CD14-positive monocyte (primary cell): ENCODE data around the gene RBM17. TPM values are rescaled to one million over a fixed set of nuclear protein-coding genes. Genes with fewer than 3 reads are reported as not detected.

Experiments used
- DNase-seq, 3 donors: peaks; one replicate each; pipeline ENCODE4 v3.0.0-alpha.2; 2011 to 2022
- H2AFZ ChIP-seq: 2 replicates; pipeline ENCODE4 v1.6.0; 2012; ENCODE audit warnings: mild to moderate bottlenecking, low read depth, low read length, inconsistent platforms; ENCODE audit not compliant: insufficient read depth, poor library complexity, severe bottlenecking
- H3K27ac ChIP-seq, 2 donors: 1 replicate in 1 of 2; 2 replicates in 1 of 2; pipeline ENCODE4 v1.5.1; 2012 to 2013; ENCODE audit warnings: low read length in 2 of 2, control low read depth in 1 of 2, inconsistent platforms in 1 of 2, low read depth in 1 of 2, mild to moderate bottlenecking in 1 of 2
- H3K27me3 ChIP-seq, 2 donors: one replicate each; pipeline versions ENCODE4 v1.6.0 to v1.6.1; 2011 to 2013; ENCODE audit warnings: low read length in 2 of 2; ENCODE audit not compliant: control insufficient read depth in 2 of 2, insufficient read depth in 2 of 2
- H3K36me3 ChIP-seq, 2 donors: replicated peaks in 1 of 2; 1 replicate in 1 of 2; 2 replicates in 1 of 2; pipeline versions ENCODE4 v1.5.1 to v1.6.1; 2012 to 2013; ENCODE audit warnings: low read length in 2 of 2, control low read depth in 1 of 2, inconsistent platforms in 1 of 2, mild to moderate bottlenecking in 1 of 2; ENCODE audit not compliant: insufficient read depth in 2 of 2, control insufficient read depth in 1 of 2
- H3K4me1 ChIP-seq, 2 donors: 1 replicate in 1 of 2; 2 replicates in 1 of 2; pipeline versions ENCODE4 v1.5.1 to v1.6.1; 2012 to 2013; ENCODE audit warnings: low read length in 2 of 2, control low read depth in 1 of 2, inconsistent platforms in 1 of 2, mild to moderate bottlenecking in 1 of 2, moderate library complexity in 1 of 2; ENCODE audit not compliant: insufficient read depth in 2 of 2, control insufficient read depth in 1 of 2
- H3K4me2 ChIP-seq: replicated peaks from 2 replicates; pipeline ENCODE3; 2012; ENCODE audit warnings: low read length, moderate library complexity, mild to moderate bottlenecking; ENCODE audit not compliant: poor library complexity, severe bottlenecking; ENCODE audit errors: extremely low read depth
- H3K4me3 ChIP-seq, 3 experiments: fragments of 200-600 bp in 1 of 3; sonication (generic) in 1 of 3; replicated peaks in 1 of 3; 1 replicate in 2 of 3; 2 replicates in 1 of 3; pipeline ENCODE4 v1.5.1; 2011 to 2013; ENCODE audit warnings: low read length in 3 of 3, mild to moderate bottlenecking in 3 of 3, control low read depth in 2 of 3, low read depth in 2 of 3, inconsistent platforms in 1 of 3, moderate library complexity in 1 of 3
- H3K79me2 ChIP-seq: 2 replicates; pipeline ENCODE4 v1.6.0; 2012; ENCODE audit warnings: mild to moderate bottlenecking, control low read depth, inconsistent platforms, low read length, moderate library complexity; ENCODE audit not compliant: insufficient read depth
- H3K9ac ChIP-seq: 2 replicates; pipeline ENCODE4 v1.6.0; 2017; ENCODE audit warnings: low read length, mild to moderate bottlenecking; ENCODE audit not compliant: insufficient read depth, poor library complexity, severe bottlenecking
- H3K9me3 ChIP-seq, 2 donors: replicated peaks in 1 of 2; 1 replicate in 1 of 2; 2 replicates in 1 of 2; pipeline versions ENCODE4 v1.5.1 to v1.6.1; 2012 to 2013; ENCODE audit warnings: low read length in 2 of 2, control low read depth in 1 of 2; ENCODE audit not compliant: control insufficient read depth in 1 of 2, insufficient read depth in 1 of 2
- H4K20me1 ChIP-seq: 2 replicates; pipeline ENCODE4 v1.6.0; 2012; ENCODE audit warnings: mild to moderate bottlenecking, low read length, control low read depth, moderate library complexity; ENCODE audit not compliant: insufficient read depth
- H3K27ac Mint-ChIP-seq, 7 donors: one replicate each; pipeline ENCODE4 v1.8.0; 2020; ENCODE audit warnings: mild to moderate bottlenecking in 7 of 7, mixed read lengths in 7 of 7, moderate library complexity in 6 of 7, inconsistent platforms in 2 of 7
- H3K27me3 Mint-ChIP-seq, 3 donors: one replicate each; pipeline ENCODE4 v1.8.0; 2021 to 2022; ENCODE audit warnings: low read depth in 3 of 3, mild to moderate bottlenecking in 3 of 3, mixed read lengths in 3 of 3, moderate library complexity in 3 of 3, inconsistent platforms in 1 of 3
- H3K36me3 Mint-ChIP-seq, 2 donors: one replicate each; pipeline ENCODE4 v1.8.0; 2020; ENCODE audit warnings: mixed read lengths in 2 of 2, inconsistent platforms in 1 of 2, mild to moderate bottlenecking in 1 of 2
- H3K4me1 Mint-ChIP-seq: one replicate; pipeline ENCODE4 v1.8.0; 2020; ENCODE audit warnings: mild to moderate bottlenecking, mixed read lengths
- H3K4me3 Mint-ChIP-seq, 2 donors: one replicate each; pipeline ENCODE4 v1.8.0; 2020; ENCODE audit warnings: mild to moderate bottlenecking in 2 of 2, mixed read lengths in 2 of 2, moderate library complexity in 1 of 2
- H3K9me3 Mint-ChIP-seq, 7 donors: one replicate each; pipeline ENCODE4 v1.8.0; 2020 to 2022; ENCODE audit warnings: mixed read lengths in 7 of 7, mild to moderate bottlenecking in 6 of 7, moderate library complexity in 6 of 7, inconsistent platforms in 2 of 7
- WGBS: methylation state at CpG from one replicate; pipeline ENCODE4 v1.1.5; 2013; ENCODE audit warnings: missing lambda C conversion rate; ENCODE audit not compliant: insufficient coverage; 5-methylcytosine and 5-hydroxymethylcytosine counted together
- intact Hi-C, 2 donors: fragments of 100-400 bp; cut with micrococcal nuclease; formaldehyde crosslinking; loops; one replicate each; pipeline versions ENCODE4 v1.15.0 to v1.15.1; 2023
- polyA plus RNA-seq, 3 donors: library from polyadenylated mRNA; depleted of rRNA in 1 of 3; unstranded in 2 of 3; stranded (reverse) in 1 of 3; fragments of 300-500 nt in 2 of 3; fragments of >200 nt in 1 of 3; fragmentation: Illumina TruSeq in 2 of 3; gene quantifications; 1 replicate in 2 of 3; 2 replicates in 1 of 3; pipeline ENCODE4 v1.2.3, GENCODE V29; 2012 to 2021
- TF ChIP-seq, protein P1 (sequence below): fragments of 200-600 bp; IDR thresholded peaks from one replicate; pipeline ENCODE4 v1.8.0; 2022; ENCODE audit warnings: antibody characterized with exemption, mild to moderate bottlenecking

RBM17 gene
- polyA plus RNA-seq, 3 donors, result 37.2 to 51.4 (median 44.5) TPM

DNA sequence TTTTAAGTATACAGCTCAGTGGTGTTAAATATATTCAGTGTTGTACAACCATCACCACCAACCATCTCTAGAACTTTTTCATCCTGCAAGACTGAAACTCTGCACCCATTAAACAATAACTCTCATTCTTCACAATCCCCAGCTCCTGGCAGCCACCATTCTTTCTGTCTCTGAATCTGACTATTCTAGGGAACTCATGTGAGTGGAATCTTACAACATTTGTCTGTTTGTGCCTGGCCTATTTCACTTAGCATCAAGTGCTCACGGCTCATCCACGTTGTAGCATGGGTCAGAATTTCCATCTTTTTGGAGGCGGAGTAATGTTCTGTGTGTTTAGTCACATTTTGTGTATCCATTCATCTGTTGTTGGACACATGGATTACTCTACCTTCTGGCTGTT lies 73.1 kb downstream of the RBM17 start:
- Mint-ChIP-seq H3K9me3 (no peaks in the 10 kb centered on the region), H3K4me1 (peaks cover 31% of the 10 kb centered on the region), H3K4me3 (no peak overlapping the region), H3K27ac (peak overlapping the region in 1 of 7 donors; percentile 33), H3K36me3 (peaks cover 17 to 18% of the 10 kb centered on the region in 2 donors), H3K27me3 (no peaks in the 10 kb centered on the region)
- DNase-seq, result no peak
- Histone ChIP-seq H2AFZ (no peak overlapping the region), H3K79me2 (peaks cover 73% of the 10 kb centered on the region), H3K9ac (no peak overlapping the region), H3K4me1 (peaks cover 19 to 26% of the 10 kb centered on the region in 2 donors), H3K9me3 (no peaks in the 10 kb centered on the region), H3K36me3 (peaks cover under 1 to 5% of the 10 kb centered on the region in 2 donors), H3K4me3 (no peak overlapping the region), H4K20me1 (peaks cover 10% of the 10 kb centered on the region), H3K27ac (no peak overlapping the region), H3K4me2 (no peak overlapping the region), H3K27me3 (no peaks in the 10 kb centered on the region)
- TF ChIP-seq, protein P1, sequence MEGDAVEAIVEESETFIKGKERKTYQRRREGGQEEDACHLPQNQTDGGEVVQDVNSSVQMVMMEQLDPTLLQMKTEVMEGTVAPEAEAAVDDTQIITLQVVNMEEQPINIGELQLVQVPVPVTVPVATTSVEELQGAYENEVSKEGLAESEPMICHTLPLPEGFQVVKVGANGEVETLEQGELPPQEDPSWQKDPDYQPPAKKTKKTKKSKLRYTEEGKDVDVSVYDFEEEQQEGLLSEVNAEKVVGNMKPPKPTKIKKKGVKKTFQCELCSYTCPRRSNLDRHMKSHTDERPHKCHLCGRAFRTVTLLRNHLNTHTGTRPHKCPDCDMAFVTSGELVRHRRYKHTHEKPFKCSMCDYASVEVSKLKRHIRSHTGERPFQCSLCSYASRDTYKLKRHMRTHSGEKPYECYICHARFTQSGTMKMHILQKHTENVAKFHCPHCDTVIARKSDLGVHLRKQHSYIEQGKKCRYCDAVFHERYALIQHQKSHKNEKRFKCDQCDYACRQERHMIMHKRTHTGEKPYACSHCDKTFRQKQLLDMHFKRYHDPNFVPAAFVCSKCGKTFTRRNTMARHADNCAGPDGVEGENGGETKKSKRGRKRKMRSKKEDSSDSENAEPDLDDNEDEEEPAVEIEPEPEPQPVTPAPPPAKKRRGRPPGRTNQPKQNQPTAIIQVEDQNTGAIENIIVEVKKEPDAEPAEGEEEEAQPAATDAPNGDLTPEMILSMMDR, result no peak
- WGBS, result 97% methylated on average over 3 of the region's 3 CpGs
- intact Hi-C loops, result loop anchor here in 1 of 2 donors (5.0 kb wide), 1 partner anchor 40 kb away; the partner anchor contains the start of gene PFKFB3

DNA sequence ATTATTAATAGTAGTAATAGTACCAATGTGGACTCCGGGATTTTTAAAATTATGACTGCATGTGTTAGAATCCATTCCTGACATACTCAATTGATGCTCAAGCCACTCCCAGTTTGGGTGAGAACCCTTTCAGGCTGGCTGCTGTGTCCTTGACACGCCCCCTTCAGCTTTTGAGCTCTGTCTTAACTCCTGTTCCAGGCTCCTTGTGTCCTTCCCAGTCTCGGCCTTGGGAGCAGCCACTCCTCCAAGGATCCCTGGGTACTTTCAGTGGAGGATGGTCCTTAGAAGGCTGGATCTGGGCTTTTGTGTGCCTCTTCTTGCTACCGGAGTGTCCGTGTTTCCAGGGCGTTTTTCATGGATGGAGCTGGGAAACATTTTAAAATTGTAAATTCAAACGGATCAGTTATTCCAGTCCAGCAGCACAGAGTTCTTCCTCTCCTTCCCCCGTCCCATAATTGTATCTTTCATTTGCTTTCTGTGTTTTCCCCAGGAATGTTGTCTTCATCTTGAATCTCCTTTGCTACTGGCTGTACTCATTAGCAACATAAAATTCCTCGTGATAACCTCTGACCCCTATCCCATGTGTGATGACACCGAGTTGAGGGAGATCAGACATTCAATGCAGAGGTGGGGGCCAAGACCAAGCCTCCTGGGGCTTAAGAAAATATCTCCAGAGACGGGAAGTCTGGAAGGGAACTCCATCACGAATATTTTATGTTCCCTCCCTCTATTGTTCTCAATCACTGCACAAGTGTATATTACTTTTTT lies 73.9 kb downstream of the RBM17 start:
- WGBS, result 100% methylated on average over 1 of the region's 12 CpGs
- Mint-ChIP-seq H3K4me1 (peaks cover 36% of the 10 kb centered on the region), H3K36me3 (peaks cover 23 to 27% of the 10 kb centered on the region in 2 donors), H3K27me3 (no peaks in the 10 kb centered on the region), H3K9me3 (no peaks in the 10 kb centered on the region), H3K27ac (peak overlapping the region; percentile 10 to 89 (median 60)), H3K4me3 (peak overlapping the region; percentile 71 to 73)
- Histone ChIP-seq H3K4me1 (peaks cover 19 to 26% of the 10 kb centered on the region in 2 donors), H3K4me2 (peak overlapping the region; percentile 77), H2AFZ (peak overlapping the region; percentile 81), H3K9me3 (no peaks in the 10 kb centered on the region), H3K79me2 (peaks cover 80% of the 10 kb centered on the region), H4K20me1 (peaks cover 7% of the 10 kb centered on the region), H3K4me3 (peak overlapping the region; percentile 48 to 76 (median 56)), H3K27me3 (no peaks in the 10 kb centered on the region), H3K9ac (peak overlapping the region; percentile 89), H3K27ac (peak overlapping the region; percentile 36 to 92), H3K36me3 (peaks cover 5% of the 10 kb centered on the region in 2 donors)
- intact Hi-C loops, result loop anchor here in 1 of 2 donors (5.0 kb wide), 1 partner anchor 40 kb away; the partner anchor contains the start of gene PFKFB3
- TF ChIP-seq, protein P1, result no peak
- no peak for DNase-seq
